Cerebellar nuclear complex (tissue), 1 donor: Measurements from ENCODE around the gene SHANK1.
"Not testable (repeated sequence)": the region's sequence is repeated elsewhere in the genome, so short reads cannot be mapped to it uniquely, and the experiment has no call there.

ENCODE experiments used
- DNase-seq, 2 experiments: peaks; one replicate each; lab custom pipeline; 2025; lab: John Stamatoyannopoulos, UW

Gene SHANK1

DNA sequence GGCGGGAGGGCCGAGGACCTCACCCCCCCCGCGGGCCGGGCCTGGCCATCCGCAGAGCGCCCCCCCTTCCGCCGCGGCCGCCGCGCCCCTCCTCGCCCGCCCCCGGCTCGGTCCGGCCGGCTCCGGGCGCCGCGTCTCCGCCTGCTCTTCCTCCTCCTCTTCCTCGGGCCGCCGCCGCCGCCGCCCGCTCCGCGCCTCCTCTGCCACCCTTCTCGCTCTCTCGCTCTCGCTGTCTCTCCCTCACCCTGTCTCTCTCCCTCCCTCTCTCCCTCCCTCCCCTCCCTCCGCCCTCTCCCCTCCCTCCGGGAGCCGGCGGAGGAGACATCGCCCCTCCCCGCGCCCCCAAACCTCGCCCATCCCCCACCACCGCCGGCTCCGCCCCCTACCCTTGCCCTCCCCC is at the start of gene SHANK1:
SHANK1 (minus strand) TSS at position 237 of the 400 bp plus-strand sequence. CDS start 2,883 bp downstream, outside the sequence.
- no peak for DNase-seq

DNA sequence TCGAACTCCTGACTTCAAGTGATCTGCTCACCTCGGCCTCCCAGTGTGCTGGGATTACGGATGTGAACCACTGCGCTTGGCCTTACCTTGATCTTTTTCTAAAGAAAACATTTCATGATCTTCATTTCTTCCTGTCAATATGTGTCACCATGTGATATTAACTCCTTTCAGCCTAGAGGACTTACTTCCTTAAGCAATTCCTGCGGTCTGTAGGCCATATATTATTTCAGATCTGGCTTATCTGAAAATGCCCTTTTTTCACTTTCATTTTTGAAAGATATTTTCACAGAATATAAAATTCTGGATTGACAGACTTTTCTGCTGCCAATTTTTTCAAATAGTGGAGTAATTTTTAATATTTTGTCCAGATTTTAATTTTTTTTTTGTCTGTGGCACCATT is 48.7 kb upstream of the SHANK1 start:
- no peak for DNase-seq

DNA sequence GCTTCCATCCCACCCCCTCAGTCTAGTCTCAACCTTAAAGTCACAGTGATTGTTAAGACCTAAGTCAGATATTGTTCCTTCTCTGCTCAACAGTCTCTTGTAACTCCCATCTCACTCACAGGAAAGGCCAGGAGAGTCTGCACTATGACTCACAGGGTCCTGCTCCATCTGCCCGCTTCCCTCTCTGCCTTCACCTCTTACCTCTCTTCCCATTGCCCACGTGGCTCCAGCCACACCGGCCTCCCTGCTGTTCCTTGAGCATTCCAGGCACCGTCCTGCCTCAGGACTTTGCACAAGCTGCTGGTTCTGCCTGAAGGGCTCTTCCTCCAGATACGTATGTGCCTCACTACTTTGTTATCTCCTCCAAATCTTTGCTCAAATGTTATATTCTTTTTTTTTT is 47.7 kb upstream of the SHANK1 start:
- DNase-seq = not testable (repeated sequence)

DNA sequence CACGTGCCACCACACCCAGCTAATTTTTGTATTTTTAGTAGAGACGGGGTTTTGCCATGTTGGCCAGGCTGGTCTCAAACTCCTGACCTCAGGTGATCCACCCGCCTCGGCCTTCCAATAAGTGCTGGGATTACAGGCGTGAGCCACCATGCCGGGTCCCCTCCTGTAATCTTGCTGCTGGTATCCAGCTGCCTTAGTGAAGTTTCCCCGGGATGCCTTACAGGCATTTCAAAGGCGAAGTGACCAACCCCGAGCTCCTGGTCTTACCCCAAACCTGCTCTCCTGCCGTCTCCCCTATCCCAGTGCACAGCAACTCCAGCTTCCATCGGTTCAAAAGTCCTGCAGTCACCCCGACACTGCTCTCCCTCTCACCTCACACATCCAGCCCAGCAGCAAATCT is 47.1 kb upstream of the SHANK1 start:
- not testable (repeated sequence) for DNase-seq

DNA sequence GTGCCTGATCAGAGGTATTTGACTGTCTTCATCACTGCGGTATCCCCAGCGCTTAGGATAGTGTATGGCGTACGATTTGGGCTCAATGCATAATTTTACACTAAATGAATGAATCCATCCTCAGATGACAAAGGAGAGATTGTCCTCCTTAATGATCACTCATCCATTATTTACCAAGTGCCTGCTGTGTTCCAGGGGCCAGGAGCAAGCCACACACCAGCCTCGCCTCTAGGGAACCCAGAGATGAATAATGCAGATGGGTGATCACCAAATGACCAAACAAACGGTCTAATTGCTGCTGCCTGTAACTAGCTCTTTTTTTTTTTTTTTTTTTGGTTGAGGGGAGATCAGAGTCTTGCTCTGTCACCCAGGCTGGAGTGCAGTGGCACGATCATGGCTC is 44.8 kb upstream of the SHANK1 start:
- DNase-seq = no peak

DNA sequence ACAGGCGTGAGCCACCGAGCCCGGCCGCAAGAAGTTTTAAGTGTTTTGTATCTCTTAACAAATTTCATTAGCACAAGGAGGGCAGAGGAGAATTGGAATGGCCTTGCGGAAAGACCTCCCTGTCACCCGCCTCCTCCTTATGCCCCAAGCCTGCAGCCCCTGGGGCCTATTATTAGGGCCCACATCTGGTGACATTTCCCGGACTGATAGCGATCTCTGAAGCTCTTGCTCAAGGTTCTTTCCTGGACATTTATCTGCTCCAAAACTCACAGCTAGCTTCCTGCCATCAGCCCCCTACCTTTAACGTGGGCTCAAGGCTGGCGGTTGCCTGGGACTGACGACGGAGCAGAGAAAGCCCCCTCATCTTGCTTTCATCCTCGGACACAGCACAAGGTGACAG is 43.9 kb upstream of the SHANK1 start:
- DNase-seq = not testable (repeated sequence)

DNA sequence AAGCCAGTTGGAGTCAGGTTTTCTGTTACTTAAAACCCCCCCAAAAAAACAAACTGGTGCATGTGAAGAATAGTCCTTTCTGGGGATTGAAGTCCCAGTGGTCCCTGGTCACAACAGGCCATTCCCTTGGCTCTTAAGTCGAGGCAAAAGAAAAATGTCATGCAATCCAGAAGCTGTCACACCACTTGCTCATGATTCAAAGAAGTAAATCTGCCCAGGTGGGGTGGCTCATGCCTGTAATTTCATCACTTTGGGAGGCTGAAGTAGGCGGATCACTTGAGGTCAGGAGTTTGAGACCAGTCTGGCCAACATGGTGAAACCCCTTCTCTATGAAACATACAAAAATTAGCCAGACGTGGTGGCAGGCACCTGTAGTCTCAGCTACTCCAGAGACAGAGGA is 41.9 kb upstream of the SHANK1 start:
- DNase-seq = not testable (repeated sequence)

DNA sequence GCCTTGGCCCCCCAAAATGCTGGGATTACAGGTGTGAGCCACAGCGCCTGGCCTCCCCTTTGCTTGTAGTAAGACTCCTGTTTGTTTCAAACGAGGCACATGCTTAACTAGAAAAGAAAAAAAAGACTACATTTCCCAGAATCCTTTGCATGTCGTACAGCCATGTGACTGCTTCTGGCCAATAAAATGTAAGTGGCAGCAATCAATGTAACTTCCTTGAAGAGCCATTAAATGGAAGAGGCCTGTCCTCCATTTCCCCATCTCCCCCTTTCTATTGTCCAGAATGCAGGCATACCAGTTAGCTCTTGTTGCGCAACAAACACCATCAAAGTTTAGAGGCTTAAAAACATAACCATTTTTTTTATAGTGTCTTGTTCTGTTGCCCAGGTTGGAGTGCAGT is 40.3 kb upstream of the SHANK1 start:
- no peak for DNase-seq

DNA sequence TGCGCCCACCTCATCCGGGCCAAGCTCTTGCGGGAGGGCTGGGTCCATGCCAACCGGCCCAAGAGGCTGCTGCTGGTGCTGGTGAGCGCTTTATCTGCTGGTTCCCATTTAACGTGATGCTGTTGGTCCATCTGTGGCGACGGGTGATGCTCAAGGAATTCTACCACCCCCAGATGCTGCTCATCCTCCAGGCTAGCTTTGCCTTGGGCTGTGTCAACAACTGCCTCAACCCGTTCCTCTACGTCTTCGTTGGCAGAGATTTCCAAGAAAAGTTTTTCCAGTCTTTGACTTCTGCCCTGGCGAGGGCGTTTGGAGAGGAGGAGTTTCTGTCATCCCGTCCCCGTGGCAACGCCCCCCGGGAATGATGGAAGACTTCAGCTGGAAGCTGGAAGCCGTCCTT is 39.5 kb upstream of the SHANK1 start:
- DNase-seq = not testable (repeated sequence)

DNA sequence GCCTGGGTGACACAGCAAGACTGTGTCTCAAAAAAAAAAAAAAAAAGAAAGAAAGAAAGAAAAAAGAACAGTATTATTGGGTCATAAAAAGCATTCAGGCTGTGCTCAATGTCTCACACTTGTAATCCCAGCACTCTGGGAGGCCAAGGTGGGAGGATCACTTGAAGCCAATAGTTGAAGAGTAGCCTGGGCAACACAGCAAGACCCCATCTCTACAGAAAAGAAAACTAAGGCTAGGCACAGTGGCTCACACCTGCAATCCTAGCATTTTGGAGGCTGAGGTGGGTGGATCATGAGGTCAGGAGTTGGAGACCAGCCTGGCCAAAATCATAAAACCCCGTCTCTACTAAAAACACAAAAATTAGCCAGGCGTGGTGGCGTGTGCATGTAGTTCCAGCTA is 38.0 kb upstream of the SHANK1 start:
- not testable (repeated sequence) for DNase-seq

DNA sequence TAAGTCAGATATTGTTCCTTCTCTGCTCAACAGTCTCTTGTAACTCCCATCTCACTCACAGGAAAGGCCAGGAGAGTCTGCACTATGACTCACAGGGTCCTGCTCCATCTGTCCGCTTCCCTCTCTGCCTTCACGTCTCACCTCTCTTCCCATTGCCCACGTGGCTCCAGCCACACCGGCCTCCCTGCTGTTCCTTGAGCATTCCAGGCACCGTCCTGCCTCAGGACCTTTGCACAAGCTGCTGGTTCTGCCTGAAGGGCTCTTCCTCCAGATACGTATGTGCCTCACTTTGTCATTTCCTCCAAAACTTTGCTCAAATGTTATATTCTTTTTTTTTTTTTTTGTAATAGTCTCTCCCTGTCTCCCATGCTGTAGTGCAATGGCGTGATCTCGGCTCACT is 36.6 kb upstream of the SHANK1 start:
- not testable (repeated sequence) for DNase-seq

DNA sequence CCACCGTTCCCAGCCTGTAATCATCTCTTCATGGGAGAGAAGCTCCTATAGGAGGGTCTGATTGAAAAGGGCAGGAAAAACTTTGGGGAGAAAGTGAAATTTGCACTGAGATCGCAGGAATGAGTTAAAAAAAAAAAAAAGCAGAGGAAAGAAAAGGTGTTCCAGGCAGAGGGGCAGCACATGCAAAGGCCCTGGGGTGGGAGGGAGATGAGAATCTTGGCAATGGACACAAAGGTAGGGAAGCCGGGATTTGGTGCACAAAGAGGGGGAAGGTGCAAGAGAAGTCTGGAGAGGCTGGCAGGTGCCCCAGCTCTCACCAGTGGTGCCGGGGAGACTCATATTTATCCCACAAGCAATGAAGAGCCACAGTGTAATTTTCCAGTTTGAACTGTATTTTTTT is 34.3 kb upstream of the SHANK1 start:
- DNase-seq = no peak

DNA sequence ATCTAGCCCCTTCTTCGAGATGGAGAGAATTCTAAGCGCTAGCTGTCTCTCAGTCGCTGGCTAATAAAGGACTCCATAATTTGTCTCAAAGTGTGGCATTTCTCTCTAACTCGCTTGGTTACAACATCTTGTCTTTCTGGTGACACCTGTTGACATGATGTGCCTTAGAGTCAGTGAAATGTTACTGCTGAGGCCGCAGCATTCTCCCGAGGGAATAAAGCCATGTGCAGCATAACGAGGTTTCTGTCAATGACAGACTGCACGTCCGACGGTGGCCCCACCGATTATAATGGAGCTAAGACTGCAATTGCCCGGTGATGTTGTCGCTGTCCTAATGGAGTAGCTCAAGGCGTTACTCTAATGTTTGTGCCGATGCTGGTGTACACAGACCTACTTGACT is 30.4 kb upstream of the SHANK1 start:
- DNase-seq = no peak

DNA sequence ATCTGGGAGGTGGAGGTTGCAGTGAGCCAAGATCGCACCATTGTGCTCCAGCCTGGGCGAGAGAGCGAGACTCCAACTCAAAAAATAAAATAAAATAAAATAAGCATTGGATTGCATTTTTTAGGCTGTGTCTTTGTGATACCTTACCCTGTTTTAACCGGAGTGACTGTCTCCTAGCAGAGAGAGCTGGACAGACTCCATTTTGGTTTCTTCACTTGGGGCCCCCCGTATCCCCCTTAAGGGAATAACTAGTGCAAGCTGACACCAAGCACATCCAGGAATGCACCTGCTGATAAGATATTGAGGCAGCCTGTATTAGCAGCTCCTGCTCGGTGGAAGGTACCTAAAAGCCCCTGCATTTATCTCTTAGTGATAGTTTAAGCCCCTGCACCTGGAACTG is 29.9 kb upstream of the SHANK1 start:
- no peak for DNase-seq

DNA sequence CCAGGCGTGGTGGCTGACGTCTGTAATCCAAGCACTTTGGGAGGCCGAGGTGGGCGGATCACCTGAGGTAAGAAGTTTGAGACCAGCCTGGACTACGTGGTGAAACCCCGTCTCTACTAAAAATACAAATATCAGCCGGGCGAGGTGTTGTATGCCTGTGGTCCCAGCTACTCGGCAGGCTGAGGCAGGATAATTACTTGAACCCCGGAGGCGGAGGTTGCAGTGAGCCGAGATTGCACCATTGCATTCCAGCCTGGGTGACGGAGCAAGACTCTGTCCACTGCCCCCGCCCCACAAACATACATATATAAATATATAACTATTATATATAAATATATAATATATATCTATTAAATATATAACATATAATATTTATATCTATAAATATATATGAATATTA is 27.5 kb upstream of the SHANK1 start:
- DNase-seq = not testable (repeated sequence)

DNA sequence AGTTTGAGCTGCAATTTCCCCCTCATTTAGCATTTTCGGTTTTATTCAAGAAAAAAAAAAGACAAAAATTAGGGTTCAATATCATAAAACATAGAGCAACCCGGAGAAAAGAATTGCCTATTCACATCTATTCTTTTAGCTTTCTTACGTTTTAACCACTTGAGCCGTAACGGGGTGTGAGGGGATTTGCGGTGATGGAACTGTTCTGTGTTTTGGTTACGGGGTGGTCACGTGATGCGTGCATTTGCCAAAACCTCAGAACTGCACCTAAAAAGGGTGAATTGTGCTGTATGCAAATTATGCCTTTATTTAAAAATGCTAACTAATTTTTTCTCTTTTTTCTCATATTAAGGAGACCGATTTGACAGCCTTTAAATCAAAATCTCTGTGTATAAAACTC is 25.6 kb upstream of the SHANK1 start:
- DNase-seq = no peak

DNA sequence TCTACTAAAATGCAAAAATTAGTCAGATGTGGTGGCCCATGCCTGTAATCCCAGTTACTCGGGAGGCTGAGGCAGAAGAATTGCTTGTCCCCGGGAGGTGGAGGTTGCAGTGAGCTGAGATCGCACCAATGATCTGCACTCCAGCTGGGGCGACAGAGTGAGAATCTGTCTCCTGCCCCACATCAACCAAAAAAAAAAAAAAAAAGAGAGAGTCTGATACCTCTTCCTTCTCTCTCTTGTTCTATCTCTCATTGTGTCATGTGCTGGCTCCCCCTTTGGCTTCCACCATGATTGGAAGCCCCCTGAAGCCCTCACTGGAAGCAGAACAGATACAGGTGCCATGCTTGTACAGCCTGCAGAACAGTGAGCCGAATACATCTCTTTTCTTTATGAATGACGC is 23.9 kb upstream of the SHANK1 start:
- DNase-seq = no peak

DNA sequence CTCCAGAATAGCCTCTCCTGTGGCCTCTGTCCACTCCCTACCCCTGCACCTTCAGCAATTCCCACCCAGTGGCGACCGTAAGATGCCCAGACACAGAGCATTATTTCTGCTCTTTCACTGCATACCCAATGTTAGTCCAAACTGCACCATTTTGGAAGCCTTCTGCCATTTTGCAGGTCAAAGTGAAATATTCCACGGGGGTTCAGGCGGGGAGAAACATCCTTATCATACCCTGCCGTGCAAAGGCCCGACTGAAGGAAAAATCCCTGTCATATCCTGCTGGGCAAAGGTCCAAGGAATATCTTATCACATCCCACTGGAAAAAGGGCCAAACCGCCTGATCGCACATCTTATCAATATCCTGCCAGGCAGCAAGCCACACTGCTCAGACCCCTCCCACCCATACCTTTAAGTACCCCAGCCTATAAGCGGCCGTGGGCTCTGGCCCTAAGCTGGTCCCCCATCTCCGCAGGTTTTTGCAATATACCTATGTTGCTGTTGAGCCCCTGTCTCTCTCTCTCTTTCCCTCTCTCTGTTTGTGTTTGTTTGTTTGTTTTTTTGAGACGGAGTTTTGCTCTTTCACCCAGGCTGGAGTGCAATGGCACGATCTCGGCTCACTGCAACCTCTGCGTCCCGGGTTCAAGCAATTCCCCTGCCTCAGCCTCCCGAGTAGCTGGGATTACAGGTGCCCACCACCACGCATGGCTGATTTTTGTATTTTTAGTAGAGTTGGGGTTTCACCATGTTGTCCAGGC is 21.8 kb upstream of the SHANK1 start:
- no peak for DNase-seq

DNA sequence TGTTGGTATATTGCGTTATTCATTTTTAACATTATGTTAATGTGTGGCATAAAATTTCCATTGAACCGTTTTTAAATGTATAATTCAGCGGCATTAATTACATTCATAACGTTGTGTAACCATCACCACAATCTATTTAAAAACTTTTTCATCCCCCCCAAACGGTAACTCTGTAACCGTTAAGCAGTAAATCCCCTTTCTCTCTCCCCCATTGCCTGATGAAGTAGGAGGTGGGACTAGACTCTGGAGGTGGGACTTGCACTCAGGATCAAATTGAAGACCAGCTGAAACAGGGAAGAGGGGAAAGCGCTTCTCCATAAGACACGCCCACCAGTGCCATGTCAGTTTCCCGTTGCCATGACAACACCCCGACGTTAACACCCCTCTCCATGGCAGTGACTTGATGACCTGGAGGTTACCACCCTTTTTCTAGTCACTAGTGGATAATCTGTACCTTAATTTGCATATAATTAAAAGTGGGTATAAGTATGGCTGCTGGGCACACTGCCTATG is 20.4 kb upstream of the SHANK1 start:
- DNase-seq = no peak

DNA sequence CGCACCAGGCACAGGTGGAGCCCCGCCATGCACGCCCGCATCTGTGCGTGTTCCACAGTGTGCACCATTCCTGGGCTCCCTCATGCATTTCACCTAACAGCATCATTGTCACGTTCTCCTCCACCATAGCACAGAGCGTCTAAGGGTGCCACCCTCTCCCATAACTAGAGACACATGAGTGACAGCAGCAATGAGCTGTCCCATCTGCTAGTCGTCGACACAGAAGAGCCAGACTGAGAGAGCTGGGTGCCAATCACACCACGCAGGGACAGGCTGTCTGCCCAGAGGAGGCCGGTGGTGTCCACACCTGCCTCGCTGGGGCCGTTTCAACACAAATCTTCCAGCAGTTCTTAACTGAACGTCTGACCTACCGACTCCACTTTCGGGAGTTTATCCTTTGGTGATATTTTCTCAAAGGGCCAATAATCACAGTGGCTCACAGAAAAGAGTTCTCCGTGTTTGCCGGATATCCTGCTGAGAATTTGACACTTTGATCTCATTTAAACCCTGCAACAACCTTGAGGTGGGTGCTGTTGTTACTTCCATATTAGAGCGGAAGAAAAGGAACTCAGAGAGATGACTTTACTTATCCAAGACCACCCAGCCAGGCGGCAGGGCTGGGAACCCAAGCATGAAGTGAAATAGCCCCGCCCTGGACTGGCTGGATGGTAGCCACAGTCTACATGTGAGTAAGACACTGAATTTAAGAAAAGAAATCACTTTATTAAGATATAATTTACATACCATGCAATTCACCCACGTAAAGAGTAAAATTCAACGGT is 19.7 kb upstream of the SHANK1 start:
- DNase-seq = no peak

DNA sequence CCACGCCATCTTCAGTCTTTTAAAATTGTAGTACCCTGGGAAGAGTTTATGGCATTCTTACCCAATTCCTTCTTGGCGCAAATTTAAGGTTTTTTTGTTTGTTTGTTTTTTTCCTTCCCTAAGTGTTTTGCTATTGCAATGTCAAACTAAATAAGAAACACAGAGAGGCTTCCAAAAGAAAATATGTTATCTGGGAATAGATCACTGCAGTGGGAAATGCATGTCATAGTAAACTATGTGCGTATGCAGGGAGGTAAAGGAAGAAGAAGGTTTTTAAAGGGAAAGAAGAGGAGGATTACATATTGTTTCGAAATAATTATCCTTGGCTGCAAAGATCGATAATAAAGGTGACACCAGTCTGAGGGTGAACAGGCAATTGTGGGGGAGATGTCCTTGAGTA is 16.7 kb upstream of the SHANK1 start:
- DNase-seq = no peak

DNA sequence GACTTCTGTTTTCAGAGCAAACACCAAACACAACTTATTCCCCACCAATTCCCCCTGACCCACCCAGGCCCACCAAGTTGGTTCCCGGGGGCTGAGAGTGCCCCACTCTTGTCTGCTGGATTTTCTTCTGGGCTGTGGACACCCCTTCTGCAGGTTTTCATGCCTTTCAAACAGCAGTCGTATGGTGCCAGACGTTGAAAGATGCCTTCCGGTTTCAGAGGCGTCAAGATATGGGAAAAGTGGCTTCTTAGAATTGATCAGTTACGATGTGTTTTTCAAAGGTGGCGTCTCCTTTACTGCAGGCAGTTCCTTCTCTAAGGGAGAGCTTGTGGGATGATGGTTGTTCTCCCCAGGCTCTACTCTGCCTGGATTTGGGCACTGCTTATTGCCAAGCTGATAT is 16.3 kb upstream of the SHANK1 start:
- no peak for DNase-seq

DNA sequence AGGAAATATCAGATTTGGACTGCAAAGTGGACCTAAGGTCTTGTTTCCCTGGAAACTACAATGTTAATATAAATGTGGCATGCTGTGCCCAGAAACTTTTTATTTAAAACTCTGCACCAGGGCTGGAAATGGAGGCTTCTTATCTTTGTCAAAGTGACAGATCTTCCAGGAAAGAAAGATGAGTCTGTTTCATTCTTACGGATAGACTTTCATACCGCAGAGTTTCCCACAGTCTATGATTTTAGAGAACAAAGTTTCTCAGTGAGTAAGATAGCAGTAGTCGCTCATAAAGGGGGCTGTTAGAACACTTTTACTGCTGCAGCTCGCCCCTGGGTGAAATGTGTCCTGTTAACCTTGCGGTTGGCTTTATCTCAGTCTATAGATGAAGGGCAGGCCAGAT is 10.3 kb upstream of the SHANK1 start:
- DNase-seq = no peak
